ENCODE measurements around the gene GALNTL6. TPM values are rescaled to one million over a fixed set of nuclear protein-coding genes. Genes with fewer than 3 reads are reported as not detected.

GALNTL6 gene
- total and polyA plus RNA-seq, 2 donors (not counting 3 experiments of a cell fraction or from before 2014, with no cell fraction given), result not detected

DNA sequence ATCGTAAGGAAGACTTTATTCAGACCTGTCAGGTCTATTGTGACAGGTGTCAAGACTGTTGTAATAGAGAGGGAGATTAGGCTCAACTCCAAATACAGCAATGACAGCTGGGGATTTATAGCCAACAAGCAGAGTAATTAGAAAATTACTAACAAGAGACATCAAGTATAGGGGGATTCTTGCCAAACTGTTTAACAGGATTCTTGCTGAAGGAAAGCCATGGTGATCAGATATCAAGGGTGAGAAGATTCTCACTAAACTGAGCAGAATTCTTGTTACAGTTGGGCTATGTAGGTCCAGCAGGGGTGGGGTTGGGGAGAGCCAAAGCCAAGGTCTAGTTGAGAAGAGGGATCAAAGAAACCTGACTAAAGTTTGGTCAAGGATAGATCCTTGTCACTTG lies 894.4 kb downstream of the GALNTL6 start:
- BruUV-seq (replicated peaks), result no TSS peak
- TF ChIP-seq, protein P1, sequence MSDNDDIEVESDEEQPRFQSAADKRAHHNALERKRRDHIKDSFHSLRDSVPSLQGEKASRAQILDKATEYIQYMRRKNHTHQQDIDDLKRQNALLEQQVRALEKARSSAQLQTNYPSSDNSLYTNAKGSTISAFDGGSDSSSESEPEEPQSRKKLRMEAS (IDR thresholded peaks at IDR 0.05; ENCODE audit: insufficient read depth, insufficient read length), result no peak
- TF ChIP-seq GATA2 (IDR thresholded peaks at IDR 0.05; ENCODE audit: insufficient read depth, insufficient read length, low read depth, low read length), result no peak
- TF ChIP-seq POLR2AphosphoS5 (IDR thresholded peaks at IDR 0.05; ENCODE audit: insufficient read depth, low read depth, low read length), result no peak
- no peak for TF ChIP-seq EZH2 (IDR thresholded peaks at IDR 0.05; ENCODE audit: borderline replicate concordance, low read depth, low read length, severe bottlenecking)
- no peak for TF ChIP-seq POLR2A (IDR thresholded peaks at IDR 0.05; ENCODE audit: low read depth, low read length)
- no peak for TF ChIP-seq JUN (IDR thresholded peaks at IDR 0.05; ENCODE audit: borderline replicate concordance, insufficient read depth, insufficient read length, low read depth)
- TF ChIP-seq, protein P2, sequence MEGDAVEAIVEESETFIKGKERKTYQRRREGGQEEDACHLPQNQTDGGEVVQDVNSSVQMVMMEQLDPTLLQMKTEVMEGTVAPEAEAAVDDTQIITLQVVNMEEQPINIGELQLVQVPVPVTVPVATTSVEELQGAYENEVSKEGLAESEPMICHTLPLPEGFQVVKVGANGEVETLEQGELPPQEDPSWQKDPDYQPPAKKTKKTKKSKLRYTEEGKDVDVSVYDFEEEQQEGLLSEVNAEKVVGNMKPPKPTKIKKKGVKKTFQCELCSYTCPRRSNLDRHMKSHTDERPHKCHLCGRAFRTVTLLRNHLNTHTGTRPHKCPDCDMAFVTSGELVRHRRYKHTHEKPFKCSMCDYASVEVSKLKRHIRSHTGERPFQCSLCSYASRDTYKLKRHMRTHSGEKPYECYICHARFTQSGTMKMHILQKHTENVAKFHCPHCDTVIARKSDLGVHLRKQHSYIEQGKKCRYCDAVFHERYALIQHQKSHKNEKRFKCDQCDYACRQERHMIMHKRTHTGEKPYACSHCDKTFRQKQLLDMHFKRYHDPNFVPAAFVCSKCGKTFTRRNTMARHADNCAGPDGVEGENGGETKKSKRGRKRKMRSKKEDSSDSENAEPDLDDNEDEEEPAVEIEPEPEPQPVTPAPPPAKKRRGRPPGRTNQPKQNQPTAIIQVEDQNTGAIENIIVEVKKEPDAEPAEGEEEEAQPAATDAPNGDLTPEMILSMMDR (IDR thresholded peaks at IDR 0.05; ENCODE audit: extremely low read depth in 1 of 2, insufficient read depth in 1 of 2, low read depth in 1 of 2, low read length in 2 of 2), result no peak
- TF ChIP-seq MYC (IDR thresholded peaks at IDR 0.05; ENCODE audit: low read depth, low read length), result no peak
- DNase-seq (ENCODE audit: low read depth, low spot score) (no peak), FAIRE-seq (no peak)
- Histone ChIP-seq H3K9ac (replicated peaks; ENCODE audit: extremely low read depth, insufficient read depth, low read length) (no peak overlapping the region), H3K9me1 (replicated peaks; ENCODE audit: control insufficient read depth, extremely low read depth, insufficient read depth, low read length) (no peaks in the 10 kb centered on the region), H2AFZ (ENCODE audit: low read depth, low read length) (no peak overlapping the region), H3K4me3 (replicated peaks in 1 of 3; ENCODE audit: insufficient read depth in 1 of 3, low read depth in 1 of 3, low read length in 3 of 3) (no peak overlapping the region), H3K36me3 (ENCODE audit: control insufficient read depth in 2 of 2, extremely low read depth in 1 of 2, insufficient read depth in 2 of 2, low read length in 2 of 2) (no peaks in the 10 kb centered on the region), H3K4me2 (ENCODE audit: insufficient read depth, low read length) (no peak overlapping the region), H3K27ac (ENCODE audit: insufficient read depth, low read depth, low read length) (no peak overlapping the region), H4K20me1 (replicated peaks; ENCODE audit: control insufficient read depth, extremely low read depth, insufficient read depth, low read length) (no peaks in the 10 kb centered on the region), H3K4me1 (ENCODE audit: control insufficient read depth, extremely low read depth, insufficient read depth, low read length) (no peaks in the 10 kb centered on the region), H3K9me3 (replicated peaks; ENCODE audit: control insufficient read depth, insufficient read depth, low read length) (peaks cover 3% of the 10 kb centered on the region), H3K27me3 (ENCODE audit: control insufficient read depth in 2 of 2, insufficient read depth in 2 of 2, low read length in 2 of 2) (no peaks in the 10 kb centered on the region), H3K79me2 (ENCODE audit: control insufficient read depth, insufficient read depth, low read length) (no peaks in the 10 kb centered on the region)
- ChIA-PET CTCF (no interaction called here), POLR2A (no interaction called here)
- dilution Hi-C loops (cut with MboI; ENCODE audit: extremely low pct_ligation_motif_present, low sequenced_read_pairs), result no loop called here
- intact Hi-C loops (cut with micrococcal nuclease), result no loop called here

Measured in endothelial cell of umbilical vein (primary cell).